ENCODE measurements around the gene KRTAP1-1. TPM values are rescaled to one million over a fixed set of nuclear protein-coding genes. Genes with fewer than 3 reads are reported as not detected.
"Not testable (repeated sequence)": the region's sequence is repeated elsewhere in the genome, so short reads cannot be mapped to it uniquely, and the experiment has no call there.

The KRTAP1-1 gene
- total RNA-seq, 1 experiment from 2014 or later, result not detected

DNA sequence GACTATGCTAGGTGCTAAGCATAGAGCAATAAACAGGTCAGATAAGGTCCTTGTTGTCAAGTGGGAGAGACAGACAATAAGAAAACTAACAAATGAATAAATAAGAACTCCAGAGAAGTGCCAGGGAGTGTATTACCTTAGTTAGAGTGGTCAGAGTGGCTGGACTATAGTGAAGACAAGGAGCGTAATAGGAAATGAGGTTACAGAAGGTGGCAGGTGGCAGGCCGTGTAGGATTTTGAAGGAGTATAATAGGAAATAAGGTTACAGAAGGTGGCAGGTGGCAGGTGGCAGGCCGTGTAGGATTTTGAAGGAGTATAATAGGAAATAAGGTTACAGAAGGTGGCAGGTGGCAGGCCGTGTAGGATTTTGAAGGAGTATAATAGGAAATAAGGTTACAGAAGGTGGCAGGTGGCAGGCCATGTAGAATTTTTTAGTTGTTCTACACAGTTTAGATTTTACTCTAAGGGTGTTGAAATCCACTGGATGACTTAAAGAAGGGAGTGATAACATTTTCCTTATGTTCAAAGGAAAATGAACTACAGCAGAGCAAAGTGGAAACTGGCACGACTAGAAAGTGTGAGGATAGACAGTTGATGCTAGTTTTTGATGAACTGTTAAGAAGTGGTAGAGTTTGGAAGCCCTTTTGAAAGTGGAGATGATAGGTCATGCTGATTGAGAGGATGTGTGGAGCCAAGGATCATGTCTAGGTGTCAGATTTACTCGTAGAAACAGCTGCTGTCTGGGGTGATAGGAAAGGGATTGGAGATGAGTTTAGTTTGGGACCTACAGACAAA, 28.7 kb downstream of the KRTAP1-1 start:
- DNase-seq (ENCODE audit: low read depth), result no peak

DNA sequence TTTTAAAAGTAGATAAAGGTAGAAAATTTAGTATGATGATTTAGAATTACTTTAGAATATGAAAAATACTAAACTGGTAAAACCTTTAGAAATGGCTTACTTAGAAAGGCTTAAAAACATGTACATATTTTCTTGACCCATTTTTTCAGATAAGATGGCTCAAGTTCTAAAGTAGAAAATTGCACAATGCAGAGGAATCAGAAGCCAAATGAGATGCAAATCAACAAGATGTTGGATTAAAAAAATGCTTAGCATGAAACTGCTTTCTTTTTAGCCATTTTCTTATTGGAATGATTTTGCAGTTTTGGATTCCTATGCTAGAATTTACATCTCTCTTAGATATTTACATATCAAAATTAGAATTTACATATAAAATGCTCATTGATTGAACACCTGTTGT, 30.8 kb downstream of the KRTAP1-1 start:
- no peak for DNase-seq (ENCODE audit: low read depth)

DNA sequence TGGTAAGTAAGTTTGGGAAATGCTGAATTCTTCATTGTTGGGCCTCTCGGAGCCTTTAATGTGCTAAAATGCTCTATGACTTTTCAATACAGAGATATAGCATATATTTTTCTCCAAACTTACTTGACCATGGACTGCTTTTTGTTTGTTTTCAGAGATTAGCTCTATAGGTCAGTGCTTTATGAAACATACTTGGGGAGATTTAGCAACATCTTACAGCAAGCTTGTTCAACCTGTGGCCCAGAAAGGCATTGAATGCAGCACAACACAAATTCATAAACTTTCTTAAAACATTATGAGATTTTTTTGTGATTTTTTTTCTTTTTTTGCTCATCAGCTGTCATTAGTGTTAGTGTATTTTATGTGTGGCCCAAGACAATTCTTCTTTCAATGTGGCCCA, 31.3 kb downstream of the KRTAP1-1 start:
- DNase-seq (ENCODE audit: low read depth), result no peak

DNA sequence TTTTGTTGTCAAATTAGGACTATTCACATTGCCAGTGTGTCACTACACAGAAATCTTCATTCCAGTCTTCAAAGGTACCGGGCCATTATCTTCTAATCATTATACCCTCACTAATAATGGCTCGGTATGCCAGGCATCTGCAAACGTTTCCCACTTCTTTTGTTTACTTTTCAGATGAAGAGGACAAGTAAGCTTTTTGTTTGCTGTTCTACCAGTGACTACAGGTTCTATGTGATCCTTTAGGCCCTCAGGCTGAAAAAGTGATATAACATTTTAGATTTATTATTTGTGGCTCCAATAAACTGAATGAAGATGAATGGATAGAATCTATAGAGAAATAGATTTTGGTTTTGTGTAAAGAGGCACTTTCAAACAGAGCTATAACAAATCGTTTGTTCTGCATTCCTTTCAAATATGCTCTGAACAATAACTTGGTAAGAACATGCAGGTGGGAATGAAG, 31.9 kb downstream of the KRTAP1-1 start:
- DNase-seq (ENCODE audit: low read depth), result peak; percentile 34

DNA sequence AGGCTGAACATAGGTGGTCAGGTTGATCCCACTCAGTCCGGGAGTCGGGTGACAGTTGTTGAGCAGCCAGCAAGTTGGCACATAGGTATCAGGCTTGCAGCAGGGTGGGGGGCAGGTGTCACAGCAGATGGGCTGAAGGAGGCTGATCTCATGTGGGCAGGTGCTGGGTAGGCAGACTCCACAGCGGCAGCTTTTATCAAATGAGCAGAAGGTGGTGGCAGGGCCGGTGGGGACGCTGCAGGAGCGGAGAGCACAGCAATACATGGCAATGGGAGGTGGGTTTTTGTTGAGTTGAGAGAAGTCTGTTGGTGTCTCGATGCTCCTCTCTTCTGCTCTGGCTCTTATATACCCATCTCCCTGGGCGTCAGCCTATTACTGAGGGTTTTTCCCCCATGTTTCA, 32.4 kb downstream of the KRTAP1-1 start, which contains the start of gene KRTAP3-1:
Gene KRTAP3-1 (minus strand): TSS at position 318 of the 400 bp plus-strand sequence. CDS start 54 bp downstream, at position 264.
- DNase-seq (ENCODE audit: low read depth), result no peak

DNA sequence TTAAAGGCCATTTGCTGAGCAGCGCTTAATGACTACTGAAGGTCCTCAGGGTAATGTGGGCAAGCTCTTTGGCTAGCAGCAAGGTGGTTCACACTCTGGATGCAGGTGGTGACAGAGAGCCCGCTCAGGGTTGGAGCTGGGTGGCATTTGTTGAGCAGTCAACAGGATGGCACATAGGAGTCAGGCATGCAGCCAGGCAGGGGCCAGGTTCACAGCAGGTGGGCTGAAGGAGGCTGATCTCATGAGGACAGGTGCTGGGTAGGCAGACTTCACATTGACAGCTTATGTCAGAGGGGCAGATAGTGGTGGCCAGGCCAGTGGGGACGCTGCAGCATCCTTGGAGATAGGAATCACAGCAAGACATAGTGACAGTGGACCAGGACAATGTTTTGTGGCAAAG, 36.9 kb downstream of the KRTAP1-1 start:
- no peak for DNase-seq (ENCODE audit: low read depth)

DNA sequence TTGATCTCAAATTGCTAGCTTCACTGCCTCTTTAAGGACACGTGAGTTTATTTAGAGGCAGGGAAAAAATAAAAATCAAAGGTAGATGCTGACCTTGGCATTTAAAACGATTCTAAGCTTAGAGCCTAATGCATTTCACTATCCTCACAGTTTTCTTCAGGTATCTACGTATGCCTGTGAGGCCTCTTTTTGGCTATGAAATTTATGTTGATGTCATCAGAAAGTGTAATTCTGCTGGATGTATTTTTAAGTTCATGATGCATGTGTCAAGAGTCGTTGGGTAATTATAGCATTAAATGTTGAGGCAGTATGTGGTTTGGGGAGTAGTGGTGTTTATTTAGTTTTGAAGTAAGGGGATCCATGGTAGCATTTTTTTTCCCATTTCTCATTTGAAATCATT, 37.3 kb downstream of the KRTAP1-1 start:
- no peak for DNase-seq (ENCODE audit: low read depth)

DNA sequence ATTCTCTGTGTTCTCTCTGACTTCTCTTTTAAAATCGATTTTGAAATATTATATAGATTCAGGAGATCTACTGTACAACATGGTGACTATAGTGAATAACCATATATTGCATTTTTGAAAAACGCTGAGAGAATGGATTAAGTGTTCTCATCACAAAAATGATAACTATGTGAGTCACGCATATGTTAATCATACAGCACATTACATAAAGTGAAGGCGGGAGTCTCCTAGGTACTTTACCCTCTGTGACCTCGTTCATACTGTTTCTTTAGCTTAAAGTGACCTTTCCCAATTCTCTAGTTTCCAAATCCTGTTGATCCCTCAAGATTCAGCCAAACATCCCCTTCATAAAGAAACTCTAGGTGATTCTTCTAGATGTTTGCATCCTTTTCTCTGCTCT, 38.4 kb downstream of the KRTAP1-1 start:
- no peak for DNase-seq (ENCODE audit: low read depth)

DNA sequence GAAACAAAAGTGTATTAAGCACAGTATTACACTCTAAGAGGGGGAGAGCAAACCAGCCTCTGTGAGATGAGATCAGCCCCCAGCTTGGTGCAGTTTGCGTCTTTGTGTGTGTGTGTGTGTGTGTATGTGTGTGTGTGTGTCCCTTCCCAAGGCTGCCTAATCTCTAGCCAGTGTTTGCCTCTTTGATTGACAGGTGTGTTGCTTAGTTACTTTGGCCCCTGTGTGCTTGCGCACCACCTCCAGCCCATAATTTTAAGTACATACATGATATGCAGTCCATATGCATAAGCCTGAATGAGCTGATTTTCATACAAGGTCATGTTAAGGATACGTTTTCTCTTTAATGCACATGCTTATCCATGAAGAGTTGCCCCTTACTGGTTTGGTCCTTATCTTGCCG, 39.5 kb downstream of the KRTAP1-1 start:
- no peak for DNase-seq (ENCODE audit: low read depth)

DNA sequence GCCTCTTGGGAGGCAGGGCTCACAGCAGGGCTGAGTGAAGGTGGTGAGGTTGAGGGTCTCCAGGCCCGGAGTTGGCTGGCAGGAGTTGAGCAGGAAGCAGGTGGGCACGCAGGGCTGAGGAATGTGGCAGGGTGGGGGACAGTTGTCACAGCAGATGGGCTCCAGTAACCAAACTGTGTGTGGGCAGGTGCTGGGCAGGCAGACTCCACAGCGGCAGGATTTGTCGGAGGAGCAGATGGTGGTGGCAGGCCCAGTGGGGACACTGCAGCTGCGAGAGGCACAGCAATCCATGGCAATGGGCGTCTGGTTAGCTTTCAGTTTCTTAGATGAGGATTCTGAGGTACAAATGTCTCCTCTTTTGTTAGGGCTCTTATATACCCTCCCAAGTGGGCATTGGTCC, 41.7 kb downstream of the KRTAP1-1 start, which contains the start of gene KRTAP3-2:
Gene KRTAP3-2 (minus strand): TSS at position 344 of the 400 bp plus-strand sequence. CDS start 53 bp downstream, at position 291.
- DNase-seq (ENCODE audit: low read depth), result not testable (repeated sequence)

DNA sequence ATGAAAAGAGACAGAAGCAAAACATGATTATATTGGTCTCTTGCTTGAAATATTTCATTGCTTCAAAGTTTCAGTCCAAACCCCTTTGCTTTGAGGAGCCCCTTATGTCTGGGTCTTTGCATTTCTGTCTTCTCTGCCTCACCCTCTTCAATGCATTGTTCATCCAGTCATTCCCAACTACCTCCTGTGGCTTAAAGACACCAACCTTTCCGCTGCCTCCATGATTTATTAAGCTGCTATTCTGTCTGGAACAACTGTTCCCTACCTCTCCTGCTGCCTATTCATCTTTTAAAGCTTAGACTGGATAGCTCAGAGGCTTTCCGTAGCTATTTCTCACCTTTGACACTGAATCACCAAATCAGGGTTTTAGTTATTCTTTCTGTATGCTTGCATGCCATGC, 43.9 kb downstream of the KRTAP1-1 start:
- no peak for DNase-seq (ENCODE audit: low read depth)

DNA sequence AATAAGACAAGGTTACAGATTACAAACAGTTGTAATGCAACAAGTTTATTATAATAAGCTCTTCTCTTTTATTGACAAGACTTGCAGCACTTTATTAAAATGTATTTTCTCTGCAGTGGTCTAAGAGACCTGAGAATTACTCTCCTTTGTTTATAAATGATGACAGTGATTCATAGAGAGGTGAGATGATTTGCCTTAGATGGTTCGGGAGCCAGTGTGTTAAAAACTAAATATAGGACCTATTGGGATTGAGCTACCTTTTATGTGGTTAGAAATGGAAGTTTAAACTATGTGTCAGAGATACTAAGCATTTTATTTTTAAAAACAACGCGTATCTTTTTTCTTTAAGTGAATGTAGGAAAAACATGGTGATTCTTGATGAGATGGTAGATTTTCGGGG, 44.4 kb downstream of the KRTAP1-1 start:
- peak; percentile 79 for DNase-seq (ENCODE audit: low read depth)

DNA sequence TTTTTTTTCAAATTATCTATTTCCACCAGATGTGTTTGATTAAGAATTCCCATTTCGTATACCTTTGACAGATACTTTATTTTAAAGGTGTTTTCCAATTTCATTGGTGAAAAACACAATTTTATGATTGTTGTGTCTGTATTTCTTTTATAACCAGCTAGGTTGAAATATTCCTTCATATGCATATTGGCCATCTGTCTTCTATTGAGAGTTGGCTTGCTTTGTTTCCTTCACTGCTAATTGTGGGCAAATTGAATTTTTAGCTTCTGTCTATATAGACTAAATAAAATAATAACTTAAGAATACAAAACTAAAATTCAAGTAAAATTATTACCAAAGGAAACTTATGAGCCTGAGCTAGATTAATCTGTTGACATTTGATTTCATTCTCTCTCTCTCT, 46.1 kb downstream of the KRTAP1-1 start:
- no peak for DNase-seq (ENCODE audit: low read depth)

DNA sequence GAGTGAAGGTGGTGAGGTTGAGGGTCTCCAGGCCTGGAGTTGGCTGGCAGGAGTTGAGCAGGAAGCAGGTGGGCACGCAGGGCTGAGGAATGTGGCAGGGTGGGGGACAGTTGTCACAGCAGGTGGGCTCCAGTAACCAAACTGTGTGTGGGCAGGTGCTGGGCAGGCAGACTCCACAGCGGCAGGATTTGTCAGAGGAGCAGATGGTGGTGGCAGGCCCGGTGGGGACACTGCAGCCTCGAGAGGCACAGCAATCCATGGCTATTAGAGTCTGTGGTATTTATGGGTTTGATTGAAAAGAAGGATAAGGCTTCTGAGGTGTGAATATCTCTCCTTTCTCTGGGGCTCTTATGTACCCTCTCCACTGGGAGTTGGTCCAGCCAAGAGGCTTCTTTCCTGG, 47.4 kb downstream of the KRTAP1-1 start, which contains the start of gene KRTAP3-3:
Gene KRTAP3-3 (minus strand): TSS at position 326 of the 400 bp plus-strand sequence. CDS start 67 bp downstream, at position 259.
- peak; percentile 35 for DNase-seq (ENCODE audit: low read depth)

DNA sequence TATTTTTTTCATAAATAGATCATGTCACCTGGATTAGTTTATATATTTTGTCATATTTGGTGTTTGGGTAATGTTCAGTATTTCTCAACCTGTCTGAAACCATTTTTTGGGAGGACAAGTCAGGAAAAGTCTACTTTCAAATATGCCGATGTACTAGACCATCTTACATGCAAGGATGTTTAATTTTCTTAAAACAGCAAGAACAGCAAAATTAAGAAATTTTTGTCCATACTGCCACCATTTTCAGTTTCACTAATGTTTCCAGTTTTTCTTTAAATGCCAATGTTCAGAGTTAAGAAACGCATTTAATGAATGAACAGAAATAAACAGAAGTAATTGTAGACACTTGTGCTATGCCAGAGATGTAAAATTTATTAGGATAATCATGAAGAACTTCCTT, 48.2 kb downstream of the KRTAP1-1 start:
- no peak for DNase-seq (ENCODE audit: low read depth)

DNA sequence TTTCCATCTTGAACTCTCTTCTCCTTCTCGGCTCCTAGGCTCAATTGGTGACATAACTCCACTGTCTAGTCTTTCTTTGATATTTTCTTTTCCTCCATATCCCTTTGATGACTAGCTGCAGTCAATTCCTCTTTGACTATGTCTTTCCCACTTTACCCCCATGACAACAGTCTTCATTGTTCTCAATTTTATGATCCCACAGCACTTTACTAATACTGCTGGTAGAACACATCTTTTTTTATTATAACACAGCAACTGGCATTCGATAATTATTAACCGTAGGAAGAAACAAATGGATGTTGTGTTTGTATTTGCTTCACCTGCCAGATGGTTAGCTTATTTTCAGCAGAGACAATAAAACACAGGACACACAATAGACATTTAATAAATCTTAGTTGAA, 48.6 kb downstream of the KRTAP1-1 start:
- DNase-seq (ENCODE audit: low read depth), result no peak

Other genes starting within 250 kb of the KRTAP1-1 start
- gene KRT28, start 241.5 kb downstream of the KRTAP1-1 start, total RNA-seq (2014; rRNA removed; shearing (Covaris generic)), result not detected in 2 replicates
- 42.0 and 66.9 TPM in 2 replicates for gene KRT10, start 218.8 kb downstream of the KRTAP1-1 start, total RNA-seq (2014; rRNA removed; shearing (Covaris generic))
- not detected in 2 replicates for gene KRT12, start 174.2 kb downstream of the KRTAP1-1 start, total RNA-seq (2014; rRNA removed; shearing (Covaris generic))
- gene KRT20, start 156.2 kb downstream of the KRTAP1-1 start, total RNA-seq (2014; rRNA removed; shearing (Covaris generic)), result 0.17 TPM in 1 of 2 replicates, not detected in the other
- not detected in 2 replicates for gene KRT23, start 103.8 kb downstream of the KRTAP1-1 start, total RNA-seq (2014; rRNA removed; shearing (Covaris generic))
- 0.20 TPM in 1 of 2 replicates, not detected in the other for gene KRT39, start 74.5 kb downstream of the KRTAP1-1 start, total RNA-seq (2014; rRNA removed; shearing (Covaris generic))
- not detected in 2 replicates for gene KRT40, start 57.1 kb downstream of the KRTAP1-1 start, total RNA-seq (2014; rRNA removed; shearing (Covaris generic))
- gene KRTAP3-3, start 47.3 kb downstream of the KRTAP1-1 start, total RNA-seq (2014; rRNA removed; shearing (Covaris generic)), result 0.22 TPM in 1 of 2 replicates, not detected in the other
- gene KRTAP3-2, start 41.5 kb downstream of the KRTAP1-1 start, total RNA-seq (2014; rRNA removed; shearing (Covaris generic)), result not detected in 2 replicates
- 0.64 and 0.71 TPM in 2 replicates for gene KRTAP3-1, start 32.3 kb downstream of the KRTAP1-1 start, total RNA-seq (2014; rRNA removed; shearing (Covaris generic))
- gene KRTAP1-5, start 14.2 kb downstream of the KRTAP1-1 start, total RNA-seq (2014; rRNA removed; shearing (Covaris generic)), result 3.2 and 5.7 TPM in 2 replicates
- not detected in 2 replicates for gene KRTAP1-4, start 11.3 kb downstream of the KRTAP1-1 start, total RNA-seq (2014; rRNA removed; shearing (Covaris generic))
- gene KRTAP1-3, start 6.6 kb downstream of the KRTAP1-1 start, total RNA-seq (2014; rRNA removed; shearing (Covaris generic)), result not detected in 2 replicates
- not detected in 2 replicates for gene KRTAP2-1, start 5.9 kb upstream of the KRTAP1-1 start, total RNA-seq (2014; rRNA removed; shearing (Covaris generic))
- not detected in 2 replicates for gene KRTAP2-2, start 13.8 kb upstream of the KRTAP1-1 start, total RNA-seq (2014; rRNA removed; shearing (Covaris generic))
- 0.34 and 3.2 TPM in 2 replicates for gene KRTAP2-3, start 18.7 kb upstream of the KRTAP1-1 start, total RNA-seq (2014; rRNA removed; shearing (Covaris generic))
- gene KRTAP2-4, start 24.4 kb upstream of the KRTAP1-1 start, total RNA-seq (2014; rRNA removed; shearing (Covaris generic)), result not detected in 2 replicates
- not detected in 2 replicates for gene KRTAP4-7, start 42.7 kb upstream of the KRTAP1-1 start, total RNA-seq (2014; rRNA removed; shearing (Covaris generic))
- gene KRTAP4-8, start 56.7 kb upstream of the KRTAP1-1 start, total RNA-seq (2014; rRNA removed; shearing (Covaris generic)), result 0.10 TPM in 1 of 2 replicates, not detected in the other
- gene KRTAP4-16, start 60.8 kb upstream of the KRTAP1-1 start, total RNA-seq (2014; rRNA removed; shearing (Covaris generic)), result not detected in 2 replicates
- not detected in 2 replicates for gene KRTAP4-9, start 63.9 kb upstream of the KRTAP1-1 start, total RNA-seq (2014; rRNA removed; shearing (Covaris generic))
- not detected in 2 replicates for gene KRTAP4-11, start 76.9 kb upstream of the KRTAP1-1 start, total RNA-seq (2014; rRNA removed; shearing (Covaris generic))
- gene KRTAP4-12, start 82.7 kb upstream of the KRTAP1-1 start, total RNA-seq (2014; rRNA removed; shearing (Covaris generic)), result not detected in 2 replicates
- gene KRTAP4-6, start 99.1 kb upstream of the KRTAP1-1 start, total RNA-seq (2014; rRNA removed; shearing (Covaris generic)), result not detected in 2 replicates
- not detected in 2 replicates for gene KRTAP4-5, start 108.4 kb upstream of the KRTAP1-1 start, total RNA-seq (2014; rRNA removed; shearing (Covaris generic))
- not detected in 2 replicates for gene KRTAP4-4, start 119.3 kb upstream of the KRTAP1-1 start, total RNA-seq (2014; rRNA removed; shearing (Covaris generic))
- not detected in 2 replicates for gene KRTAP4-3, start 126.8 kb upstream of the KRTAP1-1 start, total RNA-seq (2014; rRNA removed; shearing (Covaris generic))
- not detected in 2 replicates for gene KRTAP4-2, start 136.8 kb upstream of the KRTAP1-1 start, total RNA-seq (2014; rRNA removed; shearing (Covaris generic))
- not detected in 2 replicates for gene KRTAP4-1, start 143.5 kb upstream of the KRTAP1-1 start, total RNA-seq (2014; rRNA removed; shearing (Covaris generic))
- not detected in 2 replicates for gene KRTAP9-1, start 148.4 kb upstream of the KRTAP1-1 start, total RNA-seq (2014; rRNA removed; shearing (Covaris generic))
- not detected in 2 replicates for gene KRTAP9-2, start 185.2 kb upstream of the KRTAP1-1 start, total RNA-seq (2014; rRNA removed; shearing (Covaris generic))
- not detected in 2 replicates for gene KRTAP9-3, start 191.0 kb upstream of the KRTAP1-1 start, total RNA-seq (2014; rRNA removed; shearing (Covaris generic))
- gene KRTAP9-8, start 196.5 kb upstream of the KRTAP1-1 start, total RNA-seq (2014; rRNA removed; shearing (Covaris generic)), result not detected in 2 replicates
- not detected in 2 replicates for gene KRTAP9-4, start 208.2 kb upstream of the KRTAP1-1 start, total RNA-seq (2014; rRNA removed; shearing (Covaris generic))
- not detected in 2 replicates for gene KRTAP9-9, start 213.9 kb upstream of the KRTAP1-1 start, total RNA-seq (2014; rRNA removed; shearing (Covaris generic))
- not detected in 2 replicates for gene KRTAP9-6, start 223.9 kb upstream of the KRTAP1-1 start, total RNA-seq (2014; rRNA removed; shearing (Covaris generic))
- not detected in 2 replicates for gene KRTAP9-7, start 234.2 kb upstream of the KRTAP1-1 start, total RNA-seq (2014; rRNA removed; shearing (Covaris generic))

Measured in M059J (cell line).